Brain pericyte (primary cell): Measurements from ENCODE around the gene HSPBP1.

Source experiments
- DNase-seq: peaks from one replicate; pipeline ENCODE4 v3.0.0-alpha.2; 2012; ENCODE audit warnings: low read depth, low spot score

HSPBP1 gene

DNA sequence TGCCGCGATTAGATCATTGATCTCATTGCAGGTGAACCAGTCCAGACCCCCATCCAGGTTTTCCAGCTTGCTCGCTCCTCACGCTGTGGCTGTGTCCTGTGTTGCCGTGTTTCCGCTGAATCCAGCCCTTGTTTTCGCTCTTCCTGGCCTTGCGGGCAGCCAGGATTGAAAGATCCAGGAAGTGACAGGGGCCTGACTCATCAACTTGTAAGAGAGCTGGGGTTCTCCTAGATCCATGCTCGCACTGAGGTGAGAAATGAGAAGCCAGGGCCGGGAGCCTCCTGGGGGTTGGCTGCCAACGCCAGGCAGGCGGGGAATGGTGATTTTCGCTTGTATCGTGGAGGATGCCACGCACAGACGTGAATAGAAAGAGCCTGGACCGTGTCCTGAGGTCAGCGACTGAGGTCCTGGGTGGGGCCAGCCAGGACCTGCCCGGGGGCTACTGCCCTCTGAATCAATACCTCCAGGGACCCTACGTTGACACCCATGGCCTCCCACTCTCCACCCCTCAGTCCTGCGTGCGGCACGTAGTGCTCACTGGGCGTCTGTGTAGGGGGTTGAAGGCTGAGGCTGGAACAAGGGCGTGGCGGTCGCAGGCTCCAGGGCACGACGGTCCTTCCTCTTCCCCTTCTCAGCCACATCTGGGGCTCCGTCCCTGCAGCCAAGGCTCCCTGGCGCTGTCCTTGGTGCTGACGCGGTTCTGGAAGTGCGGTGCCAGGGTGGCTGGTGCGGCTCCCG is 63.3 kb downstream of the HSPBP1 start:
- peak; percentile 93 for DNase-seq

DNA sequence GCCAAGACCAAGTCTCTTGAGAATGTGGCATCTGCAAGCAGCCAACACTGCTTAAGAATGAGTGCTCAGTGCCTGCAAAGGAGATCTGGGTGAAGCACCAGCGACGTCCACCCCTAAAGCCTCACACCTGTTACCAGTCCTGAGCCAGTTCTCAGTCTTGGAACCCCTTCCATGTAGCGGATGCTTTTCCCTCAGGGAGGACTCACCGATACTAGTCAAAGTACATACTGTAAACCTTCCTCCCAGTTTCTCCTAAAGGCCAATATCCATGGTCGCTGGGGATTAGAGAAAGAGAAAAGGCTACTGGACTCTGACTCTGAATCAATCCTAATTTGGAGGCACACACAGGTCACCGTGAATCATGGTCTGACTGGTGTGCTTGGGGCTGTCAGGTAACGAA is 66.4 kb downstream of the HSPBP1 start:
- DNase-seq = no peak

DNA sequence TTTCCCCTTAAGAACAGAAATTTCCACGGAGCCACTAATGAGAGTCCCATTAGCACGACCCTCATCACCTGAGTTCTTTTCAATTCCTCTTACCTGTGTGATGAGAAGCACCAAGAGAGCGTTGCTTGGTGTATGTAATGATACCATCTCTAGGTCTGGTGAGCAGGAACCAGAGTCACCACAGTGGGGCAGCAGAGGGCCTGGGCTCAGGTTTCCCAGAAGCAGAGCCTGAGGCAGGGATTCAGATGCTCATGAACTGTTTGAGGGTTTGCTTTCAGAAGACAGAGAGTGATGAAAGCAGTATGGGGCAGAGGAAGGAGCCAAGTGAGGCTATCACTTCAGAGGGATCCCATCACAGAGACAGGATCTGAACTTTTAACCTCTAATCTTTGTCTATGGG is 67.5 kb downstream of the HSPBP1 start:
- DNase-seq = no peak
